ENCODE results near the gene BEX4.
A peak's percentile ranks its signal among the peaks of the same experiment; 100 is the strongest.

BEX4 gene

GRCh38 chrX:103240155-103240554, 25.2 kb downstream of the BEX4 start:
- DNase-seq, result no peak

- no peak for DNase-seq
These were observed 33.6 kb downstream of the BEX4 start for GRCh38 chrX:103248553-103248952.

GRCh38 chrX:103249805-103250204, 34.9 kb downstream of the BEX4 start:
- DNase-seq, result no peak

GRCh38 chrX:103250977-103251376, 36.1 kb downstream of the BEX4 start:
- DNase-seq, result no peak

GRCh38 chrX:103253608-103254007, 38.7 kb downstream of the BEX4 start:
- no peak for DNase-seq

- DNase-seq, result peak; percentile 16
These were observed 39.4 kb downstream of the BEX4 start for GRCh38 chrX:103254171-103254824.

- peak; percentile 68 for DNase-seq
These were observed 40.1 kb downstream of the BEX4 start, which contains the start of gene TCEAL8 for GRCh38 chrX:103254921-103255493. Gene TCEAL8, minus strand, starts transcription at chrX:103255155. Its CDS starts 1,176 bp downstream, at chrX:103253979.

GRCh38 chrX:103256651-103257050, 41.7 kb downstream of the BEX4 start:
- DNase-seq, result no peak

- no peak for DNase-seq
These were observed 43.4 kb downstream of the BEX4 start for GRCh38 chrX:103258275-103258674.
